Measurements from ENCODE around the gene STX18.

GRCh38 chr4:4424499-4425115 lies 117.2 kb downstream of the STX18 start:
- TF ChIP-seq CTCF (IDR thresholded peaks at IDR 0.05) (no peak), POLR2A (IDR thresholded peaks at IDR 0.05) (no peak)

Measured in thyroid gland (tissue), 4 donors.